H9 (cell line): ENCODE data around the gene DENND4B. TPM values are rescaled to one million over a fixed set of nuclear protein-coding genes. Genes with fewer than 3 reads are reported as not detected.
A peak's percentile ranks its signal among the peaks of the same experiment; 100 is the strongest.

Source experiments
- DNase-seq: peaks from one replicate; pipeline ENCODE4 v3.0.0-alpha.2; 2017
- H2AFZ ChIP-seq: one replicate; pipeline ENCODE4 v1.6.1; 2013; ENCODE audit warnings: mild to moderate bottlenecking, low read length, control low read depth, moderate library complexity
- H2AK5ac ChIP-seq: 2 replicates; pipeline ENCODE4 v1.6.1; 2013; ENCODE audit warnings: low read length, control low read depth, mixed read lengths; ENCODE audit not compliant: insufficient read length
- H2BK120ac ChIP-seq: one replicate; pipeline ENCODE4 v1.6.1; 2013; ENCODE audit warnings: low read depth, mild to moderate bottlenecking, low read length, control low read depth, inconsistent platforms; ENCODE audit not compliant: poor library complexity, severe bottlenecking
- H2BK12ac ChIP-seq: 2 replicates; pipeline ENCODE4 v1.6.1; 2013; ENCODE audit warnings: low read length, control low read depth, mixed read lengths, low read depth; ENCODE audit not compliant: insufficient read length
- H2BK15ac ChIP-seq: 2 replicates; pipeline ENCODE4 v1.6.1; 2013; ENCODE audit warnings: low read depth, low read length, control low read depth
- H2BK20ac ChIP-seq: one replicate; pipeline ENCODE4 v1.6.1; 2013; ENCODE audit warnings: low read depth, mild to moderate bottlenecking, low read length, control low read depth, inconsistent platforms; ENCODE audit not compliant: poor library complexity, severe bottlenecking
- H2BK5ac ChIP-seq: 2 replicates; pipeline ENCODE4 v1.6.1; 2013; ENCODE audit warnings: low read length, control low read depth, mixed read lengths; ENCODE audit not compliant: insufficient read length
- H3K14ac ChIP-seq: 2 replicates; pipeline ENCODE4 v1.6.1; 2013; ENCODE audit warnings: low read length, control low read depth; ENCODE audit not compliant: insufficient read depth
- H3K18ac ChIP-seq: 2 replicates; pipeline ENCODE4 v1.6.1; 2013; ENCODE audit warnings: low read depth, mild to moderate bottlenecking, mixed read lengths, low read length, control low read depth; ENCODE audit not compliant: insufficient read length
- H3K23ac ChIP-seq: 2 replicates; pipeline ENCODE4 v1.6.1; 2013; ENCODE audit warnings: low read length, control low read depth, mixed read lengths, low read depth; ENCODE audit not compliant: insufficient read length
- H3K23me2 ChIP-seq: 2 replicates; pipeline ENCODE4 v1.6.1; 2013; ENCODE audit warnings: low read depth, mild to moderate bottlenecking, mixed read lengths, low read length, control low read depth; ENCODE audit not compliant: insufficient read length, poor library complexity, severe bottlenecking
- H3K27ac ChIP-seq: 2 replicates; pipeline ENCODE4 v1.5.1; 2013; ENCODE audit warnings: low read length, control low read depth, mixed read lengths, low read depth; ENCODE audit not compliant: insufficient read length
- H3K27me3 ChIP-seq: 2 replicates; pipeline ENCODE4 v1.6.1; 2013; ENCODE audit warnings: low read length, control low read depth, inconsistent platforms; ENCODE audit not compliant: insufficient read depth
- H3K4ac ChIP-seq: 2 replicates; pipeline ENCODE4 v1.6.1; 2013; ENCODE audit warnings: low read depth, mild to moderate bottlenecking, control low read depth, inconsistent platforms, low read length, moderate library complexity
- H3K4me1 ChIP-seq: 2 replicates; pipeline ENCODE4 v1.6.1; 2013; ENCODE audit warnings: low read length, control low read depth, inconsistent platforms; ENCODE audit not compliant: insufficient read depth
- H3K4me2 ChIP-seq: 2 replicates; pipeline ENCODE4 v1.6.1; 2013; ENCODE audit warnings: low read length, control low read depth, mixed read lengths; ENCODE audit not compliant: insufficient read length, insufficient read depth
- H3K56ac ChIP-seq: 2 replicates; pipeline ENCODE4 v1.6.1; 2013; ENCODE audit warnings: low read depth, mild to moderate bottlenecking, mixed read lengths, low read length, control low read depth; ENCODE audit not compliant: insufficient read length
- H3K79me1 ChIP-seq: 2 replicates; pipeline ENCODE4 v1.6.1; 2013; ENCODE audit warnings: low read depth, mild to moderate bottlenecking, moderate library complexity, low read length, control low read depth, inconsistent platforms; ENCODE audit not compliant: insufficient read depth, poor library complexity, severe bottlenecking
- H3K79me2 ChIP-seq: 2 replicates; pipeline ENCODE4 v1.6.1; 2013; ENCODE audit warnings: low read length, control low read depth, inconsistent platforms; ENCODE audit not compliant: insufficient read depth
- H3K9ac ChIP-seq: 2 replicates; pipeline ENCODE4 v1.6.1; 2013; ENCODE audit warnings: low read length, control low read depth, mixed read lengths; ENCODE audit not compliant: insufficient read length; ENCODE audit errors: extremely low read depth
- H3K9me3 ChIP-seq: one replicate; pipeline ENCODE4 v1.6.1; 2013; ENCODE audit warnings: low read depth, low read length, inconsistent platforms; ENCODE audit not compliant: control insufficient read depth
- H3T11ph ChIP-seq: one replicate; pipeline ENCODE4 v1.6.1; 2013; ENCODE audit warnings: mild to moderate bottlenecking, low read length, control low read depth, inconsistent platforms
- H4K20me1 ChIP-seq: one replicate; pipeline ENCODE4 v1.6.1; 2013; ENCODE audit not compliant: control insufficient read depth, insufficient read length, insufficient read depth
- H4K5ac ChIP-seq: 2 replicates; pipeline ENCODE4 v1.6.1; 2013; ENCODE audit warnings: low read depth, mild to moderate bottlenecking, mixed read lengths, low read length, control low read depth; ENCODE audit not compliant: insufficient read length
- H4K8ac ChIP-seq: replicated peaks from 2 replicates; pipeline ENCODE4 v1.6.1; 2013; ENCODE audit warnings: low read length, control low read depth, mixed read lengths, low read depth; ENCODE audit not compliant: insufficient read length
- H4K91ac ChIP-seq: 2 replicates; pipeline ENCODE4 v1.6.1; 2013; ENCODE audit warnings: low read depth, mild to moderate bottlenecking, moderate library complexity, mixed read lengths, low read length, control low read depth; ENCODE audit not compliant: insufficient read length
- H3K27ac Mint-ChIP-seq, 3 experiments: 2 replicates in 2 of 3; 3 replicates in 1 of 3; pipeline ENCODE4 v1.8.0; 2020 to 2021; ENCODE audit warnings: mixed read lengths in 3 of 3, mild to moderate bottlenecking in 1 of 3, moderate library complexity in 1 of 3
- H3K27me3 Mint-ChIP-seq: 2 replicates; pipeline ENCODE4 v1.8.0; 2021; ENCODE audit warnings: low read depth, mild to moderate bottlenecking, moderate library complexity, mixed read lengths
- H3K36me3 Mint-ChIP-seq, 3 experiments: 2 replicates in 2 of 3; 3 replicates in 1 of 3; pipeline ENCODE4 v1.8.0; 2020 to 2021; ENCODE audit warnings: low read depth in 3 of 3, mixed read lengths in 3 of 3; ENCODE audit not compliant: insufficient read depth in 1 of 3
- H3K4me1 Mint-ChIP-seq, 2 experiments: 2 replicates each; pipeline ENCODE4 v1.8.0; 2020; ENCODE audit warnings: mixed read lengths in 2 of 2
- H3K4me3 Mint-ChIP-seq, 2 experiments: 2 replicates in 1 of 2; 3 replicates in 1 of 2; pipeline ENCODE4 v1.8.0; 2020 to 2021; ENCODE audit warnings: mild to moderate bottlenecking in 2 of 2, mixed read lengths in 2 of 2, moderate library complexity in 1 of 2
- H3K9me3 Mint-ChIP-seq, 2 experiments: 2 replicates in 1 of 2; 3 replicates in 1 of 2; pipeline ENCODE4 v1.8.0; 2020; ENCODE audit warnings: mild to moderate bottlenecking in 2 of 2, mixed read lengths in 2 of 2, moderate library complexity in 1 of 2
- WGBS: extraction: QIAGEN DNeasy Blood & Tissue Kit; methylation state at CpG from one replicate; pipeline ENCODE4 v1.1.7; 2013; ENCODE audit warnings: missing lambda C conversion rate, low lambda C conversion rate, mixed read lengths; ENCODE audit not compliant: insufficient read length; ENCODE audit errors: extremely low coverage; 5-methylcytosine and 5-hydroxymethylcytosine counted together
- total RNA-seq: library from RNA; stranded (reverse); gene quantifications from 2 replicates; pipeline ENCODE4 v1.2.1, GENCODE V29; 2021
- TF ChIP-seq, protein P1 (sequence below): fragments of 200-600 bp; sonication (generic); conservative IDR thresholded peaks from 3 replicates; pipeline ENCODE4 v1.8.0; 2021; ENCODE audit warnings: antibody characterized with exemption, mild to moderate bottlenecking

The DENND4B gene
- total RNA-seq, 1 experiment from 2014 or later = 84.6 TPM

DNA sequence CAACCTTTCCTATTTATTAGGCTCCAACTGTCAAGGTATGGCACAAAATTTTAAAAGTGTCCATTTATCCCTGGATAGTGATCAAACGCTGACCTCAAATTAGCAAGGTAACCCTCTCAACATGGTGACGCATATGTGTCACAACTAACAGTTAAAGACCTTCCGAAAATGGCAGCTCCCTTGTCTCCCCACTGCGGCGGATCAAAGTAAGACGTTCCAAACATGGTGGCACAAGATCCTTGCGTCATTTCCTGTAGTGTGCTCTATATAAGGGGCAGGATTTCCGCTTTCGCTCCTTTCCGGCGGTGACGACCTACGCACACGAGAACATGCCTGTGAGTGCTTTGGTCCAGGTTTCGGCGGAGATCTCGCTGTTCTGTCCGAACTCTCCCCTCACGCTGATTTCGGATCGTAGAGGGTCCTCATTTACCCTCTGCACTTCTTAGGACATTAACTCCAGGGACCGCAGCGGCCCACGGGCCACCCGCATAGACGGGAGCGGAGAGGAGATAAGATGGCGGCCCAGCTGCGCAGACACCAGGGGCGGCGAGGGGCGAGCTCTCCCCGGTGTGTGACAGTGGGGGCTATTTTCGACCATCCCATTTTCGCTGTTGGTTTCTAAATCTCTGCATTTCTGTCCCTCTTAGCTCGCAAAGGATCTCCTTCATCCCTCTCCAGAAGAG lies 44.1 kb upstream of the DENND4B start, which contains the start of gene RPS27:
Gene RPS27 (plus strand): TSS at position 295 of the 683 bp plus-strand sequence. CDS start 35 bp downstream, at position 330.
- Histone ChIP-seq H4K8ac (no peak within 1 kb of the TSS), H3K27me3 (no peaks in the 10 kb centered on the region), H3K4me2 (peak within 1 kb of the TSS; percentile 91), H3K23me2 (peaks cover 9% of the 10 kb centered on the region), H4K91ac (no peak within 1 kb of the TSS), H3T11ph (peak within 1 kb of the TSS; percentile 91), H2BK20ac (no peak within 1 kb of the TSS), H3K27ac (peak within 1 kb of the TSS; percentile 82), H3K79me2 (peaks cover 3% of the 10 kb centered on the region; the same call in 1 of the 2 replicates), H3K9me3 (no peaks in the 10 kb centered on the region), H3K4me1 (no peaks in the 10 kb centered on the region), H3K79me1 (peaks cover 4% of the 10 kb centered on the region), H2AFZ (no peak within 1 kb of the TSS), H3K18ac (peak within 1 kb of the TSS; percentile 99), H2BK5ac (peak within 1 kb of the TSS; percentile 80), H4K5ac (peak within 1 kb of the TSS; percentile 19), H3K56ac (no peak within 1 kb of the TSS), H2BK12ac (no peak within 1 kb of the TSS), H4K20me1 (no peaks in the 10 kb centered on the region), H2BK15ac (no peak within 1 kb of the TSS), H3K9ac (peak within 1 kb of the TSS; percentile 99), H3K4ac (no peak within 1 kb of the TSS; the same call in 1 of the 2 replicates), H2BK120ac (peak within 1 kb of the TSS; percentile 74), H2AK5ac (no peak within 1 kb of the TSS), H3K14ac (peak within 1 kb of the TSS; percentile 99), H3K23ac (no peak within 1 kb of the TSS)
- Mint-ChIP-seq H3K9me3 (peaks cover 0 to under 1% of the 10 kb centered on the region in 2 experiments; a peak in 3 of 5 replicates), H3K36me3 (peaks cover 36 to 48% (median 45%) of the 10 kb centered on the region in 3 experiments), H3K4me3 (peak within 1 kb of the TSS; percentile 96 to 97), H3K27me3 (peaks cover 2% of the 10 kb centered on the region; the same call in 1 of the 2 replicates), H3K4me1 (peaks cover 19 to 22% of the 10 kb centered on the region in 2 experiments), H3K27ac (peak within 1 kb of the TSS; percentile 99 to 100 (median 99))
- WGBS = no CpG with 5 or more reads among the region's 36 CpGs
- TF ChIP-seq, protein P1, sequence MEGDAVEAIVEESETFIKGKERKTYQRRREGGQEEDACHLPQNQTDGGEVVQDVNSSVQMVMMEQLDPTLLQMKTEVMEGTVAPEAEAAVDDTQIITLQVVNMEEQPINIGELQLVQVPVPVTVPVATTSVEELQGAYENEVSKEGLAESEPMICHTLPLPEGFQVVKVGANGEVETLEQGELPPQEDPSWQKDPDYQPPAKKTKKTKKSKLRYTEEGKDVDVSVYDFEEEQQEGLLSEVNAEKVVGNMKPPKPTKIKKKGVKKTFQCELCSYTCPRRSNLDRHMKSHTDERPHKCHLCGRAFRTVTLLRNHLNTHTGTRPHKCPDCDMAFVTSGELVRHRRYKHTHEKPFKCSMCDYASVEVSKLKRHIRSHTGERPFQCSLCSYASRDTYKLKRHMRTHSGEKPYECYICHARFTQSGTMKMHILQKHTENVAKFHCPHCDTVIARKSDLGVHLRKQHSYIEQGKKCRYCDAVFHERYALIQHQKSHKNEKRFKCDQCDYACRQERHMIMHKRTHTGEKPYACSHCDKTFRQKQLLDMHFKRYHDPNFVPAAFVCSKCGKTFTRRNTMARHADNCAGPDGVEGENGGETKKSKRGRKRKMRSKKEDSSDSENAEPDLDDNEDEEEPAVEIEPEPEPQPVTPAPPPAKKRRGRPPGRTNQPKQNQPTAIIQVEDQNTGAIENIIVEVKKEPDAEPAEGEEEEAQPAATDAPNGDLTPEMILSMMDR = no peak
- peak; percentile 95 for DNase-seq
